Measurements from ENCODE around the gene DGKK.

Gene DGKK

GRCh38 chrX:50470103-50471031 lies at the start of gene DGKK:
TSS of gene DGKK (minus strand) at chrX:50470825. CDS start at chrX:50470678, 147 bp downstream.
- DNase-seq = no peak

DNA sequence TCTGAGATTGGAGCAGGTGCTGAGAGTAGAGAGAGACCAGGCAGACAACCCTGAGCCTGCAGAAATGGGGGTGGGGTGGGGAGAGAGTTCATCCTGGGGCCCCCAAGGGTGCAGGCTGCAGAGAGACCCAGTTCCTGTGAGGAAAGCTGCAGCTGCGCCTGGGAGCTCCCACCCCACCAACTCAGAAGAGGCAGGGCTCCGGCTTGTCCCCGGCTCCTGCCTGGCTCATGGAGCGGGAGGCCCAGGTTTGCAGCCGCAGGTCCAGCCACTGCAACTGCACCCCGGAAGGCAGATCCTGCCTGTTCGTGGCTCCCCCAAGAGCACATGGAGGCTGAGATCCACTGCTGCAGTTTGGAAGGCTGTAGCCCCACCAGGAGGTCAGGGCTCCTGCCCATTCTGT lies 44.2 kb upstream of the DGKK start:
- no peak for DNase-seq

DNA sequence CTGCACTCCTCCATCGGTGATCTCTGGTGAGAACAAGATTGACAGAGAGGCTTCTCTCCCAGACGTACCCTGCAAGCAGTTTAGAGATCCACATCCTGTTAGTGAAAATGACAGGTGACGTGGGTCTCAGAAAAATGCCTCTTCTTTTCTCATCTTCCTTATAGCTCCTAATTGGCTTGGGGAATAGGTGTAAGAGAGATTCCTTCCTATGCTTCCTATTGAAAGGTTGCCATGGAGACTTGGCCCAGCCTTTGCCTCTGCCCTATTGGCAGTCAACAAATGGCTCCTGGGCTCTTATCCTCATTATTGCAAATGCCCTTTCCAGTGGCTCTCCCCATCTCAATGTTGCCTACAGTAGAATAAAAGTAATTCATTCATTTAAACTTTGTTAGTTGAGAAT lies 26.5 kb upstream of the DGKK start:
- DNase-seq = no peak

GRCh38 chrX:50495616-50496015 lies 25.0 kb upstream of the DGKK start:
- DNase-seq = no peak

GRCh38 chrX:50492720-50493119 lies 22.1 kb upstream of the DGKK start:
- DNase-seq = no peak

GRCh38 chrX:50484662-50485061 lies 14.0 kb upstream of the DGKK start:
- no peak for DNase-seq

- no peak for DNase-seq
Measured at GRCh38 chrX:50483283-50483682, 12.7 kb upstream of the DGKK start.

DNA sequence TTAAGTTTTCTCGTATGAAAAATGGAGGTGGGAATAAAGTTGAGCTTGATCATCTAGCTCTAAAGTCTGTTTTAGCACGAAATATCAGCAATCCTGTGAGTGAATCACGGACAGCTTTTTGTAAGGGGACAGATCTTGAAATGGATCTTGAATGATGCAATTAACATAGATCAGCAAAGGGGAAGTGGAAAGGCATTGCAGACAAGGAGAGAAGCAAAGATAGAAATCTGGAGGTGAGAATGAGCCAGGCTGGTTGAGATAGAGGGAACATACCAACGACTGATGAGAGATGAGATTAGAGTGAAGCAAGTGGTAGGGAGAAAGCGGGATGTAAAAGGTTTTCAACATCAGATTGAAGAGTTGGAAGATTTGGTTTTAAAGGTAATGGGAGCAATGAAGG lies 4.6 kb upstream of the DGKK start:
- DNase-seq = no peak

DNA sequence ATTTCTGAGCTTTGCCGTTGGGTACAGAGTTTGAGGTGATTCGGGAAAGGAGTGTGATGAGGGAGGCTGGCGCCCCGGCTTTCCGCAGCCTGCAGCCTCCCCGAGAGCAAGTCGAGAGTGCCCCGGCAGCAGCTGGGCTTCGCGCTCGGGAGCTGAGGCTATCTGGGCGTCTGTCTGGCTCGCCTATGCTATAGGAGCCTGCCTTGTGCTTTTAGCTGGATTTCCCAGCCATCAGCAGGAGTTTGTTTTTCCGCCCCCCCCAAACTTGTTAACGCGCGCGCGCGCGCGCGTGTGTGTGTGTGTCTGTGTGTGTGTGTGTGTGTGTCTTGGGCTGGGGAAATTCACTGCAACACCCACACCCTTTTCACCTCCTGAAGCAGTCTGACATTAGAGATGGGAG lies 765 bp upstream of the DGKK start:
- DNase-seq = no peak

DNA sequence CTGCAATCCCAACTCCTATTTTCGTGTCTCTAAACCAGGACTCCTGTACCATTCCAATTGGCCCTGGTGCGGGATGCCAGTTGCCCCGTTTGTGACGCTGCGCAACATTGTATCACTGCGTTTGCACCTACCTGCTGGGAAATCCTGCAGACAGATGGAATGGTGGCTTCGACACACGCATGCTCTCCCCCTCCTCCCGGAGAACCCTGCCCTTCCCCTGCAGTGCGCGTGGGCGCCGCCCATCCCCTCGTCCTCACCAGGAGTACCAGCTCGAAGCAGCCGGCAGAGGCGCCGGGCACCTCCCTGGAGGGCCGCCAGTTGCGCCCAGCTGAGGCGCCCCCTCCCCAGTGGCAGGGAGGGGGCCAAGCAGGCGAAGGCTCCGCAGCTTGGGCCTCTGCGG lies 1.4 kb downstream of the DGKK start:
- no peak for DNase-seq

GRCh38 chrX:50459615-50460014 lies 11.0 kb downstream of the DGKK start:
- no peak for DNase-seq

DNA sequence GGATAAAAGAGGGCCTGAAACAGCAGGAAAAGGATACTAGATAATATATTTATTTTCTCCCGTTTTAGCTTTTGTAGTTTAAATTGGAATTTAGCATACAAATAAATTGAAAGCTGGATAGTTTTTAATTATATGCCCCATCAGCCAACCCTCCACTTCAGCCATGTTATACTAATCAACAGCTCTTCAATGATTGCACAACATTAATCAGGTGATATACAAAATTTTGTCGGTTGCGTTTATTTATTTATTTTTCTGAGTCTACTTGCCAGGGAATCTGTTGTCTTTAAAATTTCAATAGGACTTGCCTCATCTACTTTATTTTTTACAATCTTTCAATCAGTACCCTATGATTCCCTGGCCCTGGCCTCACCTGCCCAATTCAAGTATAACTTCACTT lies 12.1 kb downstream of the DGKK start:
- no peak for DNase-seq

DNA sequence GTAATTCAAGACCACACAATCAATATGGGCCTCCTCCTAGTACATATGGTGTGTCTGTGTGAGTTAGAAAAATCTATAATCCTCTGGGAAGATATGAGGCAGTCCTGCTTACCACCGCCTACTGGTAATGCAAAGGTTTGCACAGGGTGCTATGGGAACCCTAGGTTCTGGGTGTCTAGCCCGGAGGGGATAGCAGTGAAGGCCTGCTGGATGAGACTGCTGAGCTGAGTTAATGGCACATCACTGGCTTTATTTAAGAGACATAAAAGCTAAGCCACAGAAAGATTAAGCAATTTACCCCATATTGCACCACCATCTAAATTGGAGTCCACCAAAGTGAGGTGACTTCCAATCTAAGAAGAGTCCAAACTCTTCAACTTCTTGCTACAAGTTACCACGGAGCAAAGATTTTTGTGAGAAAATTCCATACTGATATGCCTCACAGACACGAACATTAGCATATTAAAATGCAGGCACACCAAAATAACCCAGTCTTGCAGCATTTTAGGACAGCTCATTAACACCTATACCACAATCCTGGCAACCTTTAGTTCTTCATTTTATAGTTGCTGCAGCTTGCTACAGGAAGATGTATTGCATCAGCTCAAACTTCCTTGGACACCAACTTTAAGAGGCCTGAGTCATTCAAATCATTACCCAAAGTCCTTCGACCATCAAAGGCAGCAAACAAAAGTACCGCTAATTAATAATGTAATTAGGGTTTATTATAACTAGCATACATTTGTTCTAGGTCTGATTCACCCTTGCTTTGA lies 13.7 kb downstream of the DGKK start:
- DNase-seq = no peak

- no peak for DNase-seq
Measured at GRCh38 chrX:50452782-50453181, 17.8 kb downstream of the DGKK start.

- DNase-seq = no peak
Measured at GRCh38 chrX:50450324-50450723, 20.3 kb downstream of the DGKK start.

- DNase-seq = no peak
Measured at GRCh38 chrX:50448565-50448964, 22.1 kb downstream of the DGKK start.

DNA sequence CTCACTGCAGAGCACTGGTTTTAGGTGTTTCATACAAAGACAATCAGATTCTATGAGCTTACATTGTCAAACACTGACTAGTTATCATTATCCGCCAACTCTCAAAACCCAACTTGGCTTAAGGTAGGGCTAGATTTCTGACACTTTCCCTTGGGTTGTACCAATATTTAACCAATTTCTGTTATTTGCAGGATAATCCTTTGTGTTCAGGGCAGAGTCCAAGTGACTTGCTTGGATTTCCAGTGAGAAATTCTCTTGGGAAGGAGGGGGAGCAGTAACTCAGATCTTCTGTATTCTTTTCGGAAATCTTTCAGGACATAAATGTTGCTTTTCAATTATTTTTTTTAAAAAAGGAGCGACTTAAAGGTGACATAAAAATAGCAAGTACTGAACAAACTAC lies 23.1 kb downstream of the DGKK start:
- DNase-seq = no peak

- no peak for DNase-seq
Measured at GRCh38 chrX:50442426-50443116, 28.1 kb downstream of the DGKK start.

GRCh38 chrX:50436797-50437196 lies 33.8 kb downstream of the DGKK start:
- DNase-seq = no peak

- no peak for DNase-seq
Measured at GRCh38 chrX:50432829-50433289, 37.8 kb downstream of the DGKK start.

DNA sequence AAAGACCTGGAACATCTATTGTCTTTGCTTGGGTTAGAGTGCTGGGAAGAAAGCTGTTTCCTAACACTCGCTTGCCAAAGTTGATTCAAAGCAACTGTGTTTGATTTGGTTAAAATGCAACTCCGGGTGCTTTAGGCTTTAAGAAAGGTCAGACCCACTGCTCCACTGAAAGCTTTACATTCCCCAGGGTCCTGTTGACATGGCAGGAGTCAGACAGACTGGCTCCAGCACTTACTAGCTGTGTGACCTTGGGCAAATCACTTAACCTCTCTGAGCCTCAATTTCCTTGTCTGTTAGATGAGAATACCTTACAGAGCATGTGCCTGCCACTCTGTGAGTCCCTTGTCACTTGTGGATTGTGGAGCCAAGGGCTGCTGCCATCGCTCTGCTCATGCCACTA lies 39.0 kb downstream of the DGKK start:
- DNase-seq = no peak

GRCh38 chrX:50430917-50431575 lies 39.6 kb downstream of the DGKK start:
- DNase-seq = no peak

- no peak for DNase-seq
Measured at GRCh38 chrX:50428174-50428573, 42.5 kb downstream of the DGKK start.
